ENCODE measurements around the gene SELENOH.

Gene SELENOH

GRCh38 chr11:57781529-57781943 is 40.2 kb downstream of the SELENOH start:
- no peak for DNase-seq (ENCODE audit: low spot score)

DNA sequence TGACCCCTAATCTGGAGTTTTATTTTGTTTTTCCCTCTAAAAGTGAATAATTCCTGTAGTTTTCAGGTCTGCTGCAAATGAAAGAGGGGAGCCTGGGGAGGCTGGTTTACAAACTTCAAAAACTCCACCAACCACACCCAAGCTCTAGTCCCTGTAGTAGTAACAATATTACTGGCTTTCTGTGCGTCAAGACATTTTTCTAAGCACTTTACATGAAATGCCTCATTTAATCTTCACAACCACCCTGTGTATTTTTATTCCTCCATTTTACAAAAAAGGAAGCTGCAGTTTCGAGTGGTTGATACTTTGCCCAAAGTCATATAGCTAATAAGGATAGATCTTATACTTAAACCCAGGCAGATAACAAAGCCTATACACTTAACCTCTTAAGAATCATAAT is 43.8 kb downstream of the SELENOH start:
- no peak for DNase-seq (ENCODE audit: low spot score)

DNA sequence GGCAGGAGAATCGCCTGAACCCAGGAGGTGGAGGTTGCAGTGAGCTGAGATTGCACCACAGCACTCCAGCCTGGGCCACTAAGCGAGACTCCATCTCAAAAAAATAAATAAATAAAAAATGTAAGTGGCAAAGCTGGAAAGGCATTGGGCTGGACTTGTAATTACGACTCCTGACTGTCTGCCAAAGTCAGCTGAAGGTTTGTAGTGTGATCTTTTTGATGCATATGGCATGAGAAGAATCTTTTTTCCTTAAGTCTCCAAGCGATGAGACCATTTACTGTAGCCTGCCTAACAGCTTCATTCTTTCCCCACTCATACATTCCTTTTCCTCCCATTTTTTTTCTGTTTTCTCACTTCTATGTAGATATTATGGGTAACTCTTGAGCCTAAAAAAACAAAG is 45.1 kb downstream of the SELENOH start:
- DNase-seq (ENCODE audit: low spot score) = no peak

- DNase-seq (ENCODE audit: low spot score) = no peak
Observed at GRCh38 chr11:57787006-57787604, 45.8 kb downstream of the SELENOH start.

DNA sequence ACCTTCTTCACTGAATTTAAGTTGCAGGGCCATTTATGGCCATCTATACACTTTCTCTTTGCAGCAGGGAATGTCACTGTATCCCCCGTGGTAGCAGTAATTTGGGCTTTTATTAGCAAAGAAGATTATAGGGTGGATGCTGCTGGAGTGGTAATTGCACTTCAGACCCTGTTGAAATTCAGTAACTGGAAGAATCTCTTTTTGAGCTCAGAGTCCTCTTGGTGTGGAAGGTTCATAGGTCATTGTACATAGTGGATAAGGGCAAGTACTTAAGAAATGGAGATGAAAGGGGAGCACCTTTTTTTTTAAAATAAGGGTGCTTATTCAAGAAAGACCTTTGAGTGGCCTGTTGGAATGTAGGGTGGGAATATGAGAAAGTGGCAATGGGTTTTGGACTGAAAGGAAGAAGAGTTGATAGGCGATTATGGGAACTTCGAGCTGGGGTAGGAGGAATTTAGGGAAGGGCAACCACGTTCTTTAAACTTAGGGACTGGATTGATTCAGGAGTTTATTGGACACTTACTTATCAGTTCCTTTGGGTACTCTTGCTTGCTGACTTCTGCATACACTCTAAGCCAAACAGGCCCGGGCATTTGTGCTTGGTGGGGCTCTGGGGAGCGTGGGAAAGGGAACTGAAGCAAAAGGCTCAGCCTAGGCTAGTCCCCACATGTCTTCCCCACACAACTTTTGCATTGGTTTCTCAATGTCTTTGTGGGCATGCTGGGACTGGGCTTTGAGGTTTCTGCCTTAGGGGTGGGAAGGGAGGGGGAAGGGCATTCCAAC is 46.8 kb downstream of the SELENOH start:
- no peak for DNase-seq (ENCODE audit: low spot score)

DNA sequence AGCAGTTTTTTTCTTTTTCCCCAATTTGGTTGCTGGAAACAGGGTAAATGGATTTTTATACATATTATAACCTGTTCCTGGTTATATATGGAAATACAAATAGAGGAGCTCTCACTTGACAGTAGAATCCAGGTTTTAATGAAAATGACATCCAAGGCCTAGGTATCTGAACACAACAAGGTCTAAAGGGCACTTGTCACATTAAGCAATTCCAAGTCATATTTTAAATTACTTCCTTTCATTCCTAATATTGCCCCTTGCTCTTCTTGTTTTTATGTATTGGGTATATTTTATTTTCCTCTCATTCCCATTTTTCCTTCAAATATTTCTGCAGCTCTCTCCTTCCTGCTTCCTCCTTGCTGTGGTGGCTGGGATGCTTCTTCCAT is 47.4 kb downstream of the SELENOH start:
- no peak for DNase-seq (ENCODE audit: low spot score)

DNA sequence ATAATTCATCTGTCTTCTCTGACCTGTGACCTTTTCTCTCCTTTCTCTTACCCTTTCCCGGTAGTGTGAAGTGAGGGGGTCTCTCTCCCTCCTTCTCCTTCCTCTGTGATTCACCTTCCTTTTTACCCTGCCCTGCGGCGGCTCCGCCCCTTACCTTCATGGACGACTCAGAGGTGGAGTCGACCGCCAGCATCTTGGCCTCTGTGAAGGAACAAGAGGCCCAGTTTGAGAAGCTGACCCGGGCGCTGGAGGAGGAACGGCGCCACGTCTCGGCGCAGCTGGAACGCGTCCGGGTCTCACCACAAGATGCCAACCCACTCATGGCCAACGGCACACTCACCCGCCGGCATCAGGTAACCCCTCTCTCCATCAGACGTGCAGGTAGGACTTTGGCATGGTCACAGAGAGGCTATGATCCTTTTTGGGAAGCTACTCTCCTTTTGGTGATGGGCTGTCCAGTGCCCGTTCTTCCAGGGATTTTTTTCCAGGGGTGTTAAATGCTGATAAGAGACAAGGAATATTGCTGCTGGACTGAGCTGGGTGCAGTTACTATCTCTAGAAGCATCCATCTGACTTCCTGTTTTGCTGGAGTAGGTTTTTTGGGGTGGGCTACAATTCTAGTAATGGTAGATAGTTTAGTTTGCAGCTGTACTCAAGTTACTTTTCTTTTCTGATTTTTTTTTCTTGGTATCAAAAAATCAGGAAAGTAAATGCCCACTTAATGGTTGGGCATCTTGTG is 50.2 kb downstream of the SELENOH start:
- no peak for DNase-seq (ENCODE audit: low spot score)

- DNase-seq (ENCODE audit: low spot score) = no peak
Observed at GRCh38 chr11:57792060-57792541, 50.8 kb downstream of the SELENOH start.

DNA sequence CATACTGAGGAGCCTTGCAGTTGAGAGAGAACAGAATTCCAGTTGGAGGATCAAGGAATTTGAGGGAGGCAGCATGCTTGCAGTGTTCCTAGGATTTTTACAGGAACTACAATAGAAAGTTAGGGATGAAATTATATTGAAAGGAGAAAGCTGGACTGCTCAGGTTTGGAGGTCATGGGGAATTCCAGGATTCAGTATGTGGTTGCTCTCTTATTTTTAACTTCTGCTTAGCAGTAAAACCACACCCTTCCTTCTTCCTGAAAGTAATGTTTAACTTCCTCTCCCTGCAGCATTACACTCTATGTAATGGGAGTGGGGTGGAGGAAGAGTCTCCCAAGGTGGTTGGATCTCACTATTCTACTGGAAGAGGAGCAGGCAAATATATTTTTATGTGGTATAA is 51.6 kb downstream of the SELENOH start:
- DNase-seq (ENCODE audit: low spot score) = no peak

Small RNAs within 50 kb of the gene (small RNA-seq; reads per million reads assigned to genes)
- gene AP001931.1 = 0 reads per million in 2 experiments
- 0 reads per million in 2 experiments for gene TMX2-CTNND1
